Adipocyte (in vitro differentiated cells): ENCODE results near the gene PTPRM.

Experiments
- DNase-seq: peaks from one replicate; pipeline ENCODE4 v3.0.0-alpha.2; 2015; ENCODE audit warnings: low read depth
- H3K27me3 ChIP-seq: replicated peaks from 2 replicates; pipeline ENCODE4 v1.7.0; 2013; ENCODE audit warnings: mild to moderate bottlenecking, low read length, moderate library complexity; ENCODE audit not compliant: control insufficient read depth, insufficient read depth
- H3K36me3 ChIP-seq: 2 replicates; pipeline ENCODE4 v1.7.0; 2013; ENCODE audit warnings: low read length, mild to moderate bottlenecking, moderate library complexity; ENCODE audit not compliant: control insufficient read depth, insufficient read depth, severe bottlenecking
- H3K4me1 ChIP-seq: 2 replicates; pipeline ENCODE4 v1.7.0; 2013; ENCODE audit warnings: mild to moderate bottlenecking, low read length, moderate library complexity; ENCODE audit not compliant: control insufficient read depth, insufficient read depth
- H3K4me3 ChIP-seq: 2 replicates; pipeline ENCODE4 v1.7.0; 2013; ENCODE audit warnings: mild to moderate bottlenecking, low read length, moderate library complexity
- H3K9ac ChIP-seq: 2 replicates; pipeline ENCODE4 v1.7.0; 2013; ENCODE audit warnings: mild to moderate bottlenecking, low read length, moderate library complexity
- H3K9me3 ChIP-seq: 2 replicates; pipeline ENCODE4 v1.7.0; 2013; ENCODE audit warnings: mild to moderate bottlenecking, low read length, moderate library complexity; ENCODE audit not compliant: control insufficient read depth

Gene PTPRM

DNA sequence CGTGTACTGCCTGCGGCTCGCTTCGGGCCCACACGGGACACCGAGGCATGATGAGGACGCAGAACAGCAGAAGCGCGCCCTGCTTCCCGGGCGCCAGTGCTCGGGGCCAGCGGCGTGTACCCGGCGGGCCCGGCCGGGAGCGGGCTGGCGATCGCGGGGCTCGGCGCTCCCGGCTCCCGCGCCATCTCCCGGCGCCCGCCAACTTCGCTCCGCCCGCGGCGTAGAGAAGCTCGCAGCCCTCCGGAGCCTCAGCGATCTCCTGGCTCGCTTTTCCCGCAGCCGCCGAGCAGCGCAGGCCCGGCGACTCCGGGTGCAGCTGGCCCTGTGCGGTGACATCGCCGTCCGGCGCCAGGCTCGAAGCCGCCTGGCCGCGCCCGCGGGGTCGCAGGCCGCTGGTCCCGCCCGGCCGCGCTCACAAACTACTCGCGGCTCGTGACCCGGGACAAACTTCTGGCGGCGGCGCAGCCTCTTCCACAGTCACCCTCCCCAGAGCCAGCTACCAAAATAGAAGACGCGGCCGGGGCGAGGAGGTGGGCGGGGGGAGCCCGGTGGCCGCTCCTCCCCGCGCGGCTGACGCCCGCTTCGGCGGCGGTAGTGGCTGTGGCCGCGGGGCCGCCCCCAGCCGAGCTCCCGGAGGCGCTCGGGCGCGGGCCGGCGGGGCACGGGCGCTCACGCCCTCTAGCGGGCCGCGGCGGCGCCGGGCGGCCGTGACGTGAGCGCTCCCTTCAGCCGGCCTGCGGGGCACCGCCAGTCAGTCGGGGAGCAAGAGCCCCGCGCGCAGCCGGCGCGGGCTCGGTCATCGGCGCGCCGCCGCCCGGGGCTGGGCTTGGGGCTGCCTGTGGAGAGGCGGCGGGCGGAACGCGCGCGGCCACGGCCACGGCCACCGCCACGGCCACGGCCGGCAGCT is at the start of gene PTPRM:
Gene PTPRM, plus strand, starts transcription at position 750 of the 907 bp plus-strand sequence. CDS start 503 bp downstream, outside the sequence.
- DNase-seq = peak; percentile 96
- peak within 1 kb of the TSS; percentile 96 for H3K9ac ChIP-seq
- H3K36me3 ChIP-seq = no peaks in the 10 kb centered on the region
- peak within 1 kb of the TSS; percentile 93 for H3K4me3 ChIP-seq
- no peaks in the 10 kb centered on the region for H3K27me3 ChIP-seq
- H3K4me1 ChIP-seq = peaks cover 24% of the 10 kb centered on the region
- H3K9me3 ChIP-seq = no peaks in the 10 kb centered on the region

GRCh38 chr18:7517852-7518251 is 49.3 kb upstream of the PTPRM start:
- no peak for DNase-seq
- H3K9ac ChIP-seq = no peak overlapping the region

DNA sequence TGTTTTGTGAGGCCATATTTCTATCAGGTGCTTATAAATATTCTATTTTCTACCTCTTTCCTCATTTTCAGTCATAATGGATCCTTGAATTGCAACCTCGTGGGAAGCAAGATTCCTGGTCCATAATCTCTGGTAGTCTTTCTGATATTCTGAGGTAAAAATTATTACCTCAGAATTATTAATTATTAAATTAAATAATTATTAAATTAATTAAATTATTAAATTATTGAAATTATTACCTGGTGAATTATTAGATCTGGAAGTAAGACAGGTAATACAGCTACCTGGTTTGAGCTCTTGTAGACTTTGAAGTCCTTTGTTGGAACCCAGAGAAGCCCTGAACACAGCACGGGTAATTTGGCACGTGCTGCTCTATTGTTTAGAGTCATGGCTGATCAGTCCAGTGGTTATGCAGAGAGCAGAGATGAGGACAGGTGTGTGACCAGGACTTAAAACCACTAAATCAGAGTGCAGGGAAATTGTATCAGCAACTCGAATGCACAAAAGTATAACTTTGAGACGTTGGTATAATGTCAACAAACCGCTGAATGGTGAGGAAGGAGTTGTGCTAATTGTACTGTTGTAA is 46.8 kb upstream of the PTPRM start:
- Histone ChIP-seq H3K27me3 (no peaks in the 10 kb centered on the region), H3K9me3 (no peaks in the 10 kb centered on the region), H3K4me1 (peaks cover 12% of the 10 kb centered on the region), H3K4me3 (no peak overlapping the region), H3K36me3 (no peaks in the 10 kb centered on the region), H3K9ac (no peak overlapping the region)
- DNase-seq = no peak

More at GRCh38 chr18:7517852-7518251, 49.3 kb upstream of the PTPRM start:
- Histone ChIP-seq H3K4me3 (no peak overlapping the region), H3K36me3 (no peaks in the 10 kb centered on the region), H3K4me1 (peaks cover under 1% of the 10 kb centered on the region), H3K27me3 (no peaks in the 10 kb centered on the region), H3K9me3 (no peaks in the 10 kb centered on the region)

- Histone ChIP-seq H3K9me3 (no peaks in the 10 kb centered on the region), H3K9ac (no peak overlapping the region), H3K36me3 (no peaks in the 10 kb centered on the region), H3K4me3 (no peak overlapping the region), H3K27me3 (no peaks in the 10 kb centered on the region), H3K4me1 (peaks cover 14% of the 10 kb centered on the region)
- no peak for DNase-seq
Observed at GRCh38 chr18:7521226-7521856, 45.8 kb upstream of the PTPRM start.

DNA sequence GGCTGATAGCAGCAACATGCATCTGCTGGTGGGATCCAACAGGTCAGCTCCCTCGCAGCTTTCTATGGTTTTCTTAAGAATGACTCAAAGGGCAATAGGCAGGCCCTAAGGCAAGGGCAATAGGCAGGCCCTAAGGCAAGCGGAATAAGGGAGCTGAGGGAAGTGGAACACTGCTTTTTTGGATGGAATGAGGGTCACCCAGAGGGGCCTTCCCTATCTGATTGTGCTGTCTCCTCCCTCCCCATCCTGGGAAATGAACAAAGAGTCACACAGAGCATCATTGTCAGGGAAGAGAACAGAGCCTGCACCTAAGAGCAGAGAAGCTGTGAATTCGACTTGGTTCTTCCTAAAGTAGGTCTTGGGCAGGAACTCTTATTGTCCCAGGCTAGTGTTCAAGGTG is 43.3 kb upstream of the PTPRM start:
- no peak overlapping the region for H3K4me3 ChIP-seq
- H3K4me1 ChIP-seq = peaks cover 14% of the 10 kb centered on the region
- no peaks in the 10 kb centered on the region for H3K9me3 ChIP-seq
- H3K36me3 ChIP-seq = no peaks in the 10 kb centered on the region
- H3K9ac ChIP-seq = no peak overlapping the region
- H3K27me3 ChIP-seq = no peaks in the 10 kb centered on the region
- no peak for DNase-seq

DNA sequence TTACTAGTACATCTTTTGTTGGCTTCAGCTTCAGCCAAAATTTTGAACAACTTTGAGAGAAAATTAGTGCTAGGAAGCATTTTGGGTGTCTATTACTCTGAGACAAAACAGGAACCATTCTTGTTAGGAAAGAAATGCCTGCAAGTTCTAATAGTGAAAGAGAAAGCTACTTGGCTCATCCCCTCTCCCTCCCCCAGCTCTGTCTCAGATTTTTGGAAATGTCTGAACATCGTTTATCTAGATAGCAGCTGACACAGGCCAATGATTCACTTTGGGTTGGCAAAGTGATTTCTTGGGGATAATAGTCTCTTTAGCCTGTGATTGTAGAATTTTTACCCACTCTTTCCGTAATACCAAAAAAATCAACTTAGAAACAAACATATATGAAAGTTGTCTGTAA is 42.3 kb upstream of the PTPRM start:
- H3K9me3 ChIP-seq = peaks cover 2% of the 10 kb centered on the region
- peak; percentile 9 for DNase-seq
- H3K36me3 ChIP-seq = no peaks in the 10 kb centered on the region
- H3K27me3 ChIP-seq = no peaks in the 10 kb centered on the region
- H3K4me3 ChIP-seq = peak overlapping the region; percentile 70
- H3K4me1 ChIP-seq = peaks cover 14% of the 10 kb centered on the region
- peak overlapping the region; percentile 63 for H3K9ac ChIP-seq

DNA sequence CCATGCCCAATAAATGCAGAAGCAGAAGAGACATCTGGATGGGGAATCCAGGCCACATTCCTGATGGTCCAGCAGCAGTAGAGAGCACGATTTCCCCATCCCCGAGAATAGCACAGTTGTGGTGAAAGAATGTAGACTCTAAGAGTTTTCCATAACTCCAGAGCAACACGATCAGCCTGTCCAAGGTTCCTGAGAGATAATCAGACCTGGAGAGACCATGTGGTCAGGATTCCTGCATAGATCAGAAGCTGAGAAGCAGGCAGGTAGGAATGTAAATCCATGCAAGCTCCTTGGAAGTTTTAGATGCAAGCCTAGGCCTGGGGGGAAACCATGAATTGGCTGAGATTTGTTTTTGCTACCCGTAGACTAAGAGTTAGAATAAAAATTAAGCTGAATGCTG is 34.2 kb upstream of the PTPRM start:
- Histone ChIP-seq H3K9ac (no peak overlapping the region), H3K4me1 (no peaks in the 10 kb centered on the region), H3K4me3 (no peak overlapping the region), H3K36me3 (no peaks in the 10 kb centered on the region), H3K9me3 (peaks cover 27% of the 10 kb centered on the region), H3K27me3 (no peaks in the 10 kb centered on the region)
- DNase-seq = no peak

GRCh38 chr18:7535436-7536205 is 31.5 kb upstream of the PTPRM start:
- no peak for DNase-seq

GRCh38 chr18:7537145-7537544 is 30.0 kb upstream of the PTPRM start:
- Histone ChIP-seq H3K27me3 (no peaks in the 10 kb centered on the region), H3K4me1 (no peaks in the 10 kb centered on the region), H3K9me3 (peaks cover 1% of the 10 kb centered on the region), H3K4me3 (no peak overlapping the region), H3K36me3 (no peaks in the 10 kb centered on the region), H3K9ac (no peak overlapping the region)
- no peak for DNase-seq

More at GRCh38 chr18:7535436-7536205, 31.5 kb upstream of the PTPRM start:
- Histone ChIP-seq H3K36me3 (no peaks in the 10 kb centered on the region), H3K4me1 (no peaks in the 10 kb centered on the region), H3K9ac (no peak overlapping the region), H3K27me3 (no peaks in the 10 kb centered on the region), H3K9me3 (peaks cover 16% of the 10 kb centered on the region), H3K4me3 (no peak overlapping the region)

DNA sequence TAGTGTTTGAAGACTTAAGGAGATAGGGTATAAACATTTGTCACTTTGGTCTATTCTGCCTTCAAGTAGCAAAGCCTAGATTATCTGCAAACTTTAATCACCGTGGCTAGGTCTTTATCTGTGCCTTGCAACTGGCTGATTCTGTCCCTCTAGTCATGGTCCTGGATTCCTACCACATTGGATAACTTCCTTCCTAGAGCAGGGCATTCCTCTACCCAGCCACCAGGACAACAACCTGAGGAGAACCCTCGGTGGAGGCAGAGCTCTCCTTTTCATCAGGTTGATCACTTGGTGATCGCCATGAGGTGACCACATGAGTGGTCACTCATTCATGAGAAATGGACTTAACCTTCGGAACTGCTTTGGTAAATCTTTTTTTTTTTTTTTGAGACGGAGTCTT is 25.3 kb upstream of the PTPRM start:
- Histone ChIP-seq H3K4me3 (no peak overlapping the region), H3K9ac (no peak overlapping the region), H3K9me3 (no peaks in the 10 kb centered on the region), H3K27me3 (no peaks in the 10 kb centered on the region), H3K36me3 (no peaks in the 10 kb centered on the region), H3K4me1 (peaks cover 8% of the 10 kb centered on the region)
- DNase-seq = no peak

DNA sequence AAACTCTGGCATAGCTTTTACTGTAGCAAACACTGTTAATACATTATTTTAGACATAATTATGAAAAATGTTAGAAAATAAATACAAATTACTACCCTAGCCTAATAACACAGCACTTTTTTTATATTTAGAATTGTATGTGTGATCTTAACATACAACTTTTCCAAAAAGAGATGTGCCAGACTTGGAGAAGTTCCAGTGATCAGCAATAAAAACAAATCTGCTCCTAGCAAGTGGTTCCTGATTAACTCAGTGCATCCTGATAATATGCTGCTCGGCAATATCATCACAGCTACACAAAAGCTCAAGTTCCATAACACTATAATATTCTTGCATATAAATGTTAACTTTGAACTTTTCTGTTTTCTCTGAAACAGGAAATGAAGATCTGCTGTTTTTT is 22.4 kb upstream of the PTPRM start:
- no peak for DNase-seq
- no peaks in the 10 kb centered on the region for H3K36me3 ChIP-seq
- H3K9ac ChIP-seq = no peak overlapping the region
- peaks cover 28% of the 10 kb centered on the region for H3K4me1 ChIP-seq
- H3K9me3 ChIP-seq = no peaks in the 10 kb centered on the region
- H3K27me3 ChIP-seq = no peaks in the 10 kb centered on the region
- H3K4me3 ChIP-seq = no peak overlapping the region
